HuH-7.5 (cell line): ENCODE data around the gene SOX18.

Source experiments
- DNase-seq: peaks from one replicate; pipeline ENCODE4 v3.0.0; 2011; ENCODE audit warnings: low spot score

Gene SOX18

GRCh38 chr20:64068386-64069208 is 19.2 kb upstream of the SOX18 start:
- DNase-seq = no peak

GRCh38 chr20:64067733-64068307 is 18.4 kb upstream of the SOX18 start:
- DNase-seq = no peak

GRCh38 chr20:64067005-64067632 is 17.7 kb upstream of the SOX18 start:
- no peak for DNase-seq

- DNase-seq = peak; percentile 66
Observed at GRCh38 chr20:64065974-64066343, 16.5 kb upstream of the SOX18 start.

GRCh38 chr20:64065062-64065973 is 15.9 kb upstream of the SOX18 start:
- DNase-seq = no peak

GRCh38 chr20:64064145-64064698 is 14.8 kb upstream of the SOX18 start:
- DNase-seq = no peak

- peak; percentile 73 for DNase-seq
Observed at GRCh38 chr20:64063389-64064144, 14.1 kb upstream of the SOX18 start.

GRCh38 chr20:64062596-64063388 is 13.4 kb upstream of the SOX18 start, which contains the start of gene TCEA2:
TCEA2 (plus strand) TSS chr20:64063198; CDS start chr20:64063313, 115 bp downstream.
- DNase-seq = peak; percentile 100

GRCh38 chr20:64062276-64062595 is 12.8 kb upstream of the SOX18 start:
- DNase-seq = no peak

GRCh38 chr20:64058536-64058935 is 9.1 kb upstream of the SOX18 start:
- DNase-seq = no peak

- DNase-seq = peak; percentile 99
Observed at GRCh38 chr20:64057628-64058498, 8.4 kb upstream of the SOX18 start.

- DNase-seq = no peak
Observed at GRCh38 chr20:64056889-64057627, 7.6 kb upstream of the SOX18 start.

GRCh38 chr20:64056639-64056888 is 7.1 kb upstream of the SOX18 start:
- no peak for DNase-seq

GRCh38 chr20:64055893-64056638 is 6.6 kb upstream of the SOX18 start:
- DNase-seq = no peak

- DNase-seq = no peak
Observed at GRCh38 chr20:64055396-64055892, 6.0 kb upstream of the SOX18 start.

GRCh38 chr20:64053841-64054661 is 4.6 kb upstream of the SOX18 start:
- DNase-seq = peak; percentile 66
